ENCODE results near the gene LAMTOR2. TPM values are rescaled to one million over a fixed set of nuclear protein-coding genes. Genes with fewer than 3 reads are reported as not detected.
"Not testable (repeated sequence)": the region's sequence is repeated elsewhere in the genome, so short reads cannot be mapped to it uniquely, and the experiment has no call there.

Gene LAMTOR2
- total RNA-seq, 8 experiments from 2014 or later = 85.2 to 166 (median 102) TPM

GRCh38 chr1:156025876-156026275, 28.7 kb upstream of the LAMTOR2 start:
- Histone ChIP-seq H3K4me3 (no peak overlapping the region), H3K4me1 (replicated peaks in 1 of 2) (peaks cover 0 to 6% of the 10 kb centered on the region in 2 donors), H3K27ac (no peak overlapping the region)
- 10 to 50% (median 25%) methylated on average over 2 to 9 of the region's 9 CpGs; no CpG with 5 or more reads in 2 of the 10 experiments for WGBS, 10 experiments
- ATAC-seq (replicated peaks in 6 of 8) = peak; percentile 66 to 99 (median 90)
- in situ Hi-C loops (cut with MboI; ENCODE audit: low pct_unique_long_range_greater_than_20kb in 2 of 9, low sequenced_read_pairs in 9 of 9, unreplicated experiment in 9 of 9) = no loop called here

GRCh38 chr1:156026588-156026987, 28.0 kb upstream of the LAMTOR2 start:
- no peak overlapping the region for H3K27ac ChIP-seq
- peaks cover 0 to 4% of the 10 kb centered on the region in 2 donors for H3K4me1 ChIP-seq (replicated peaks in 1 of 2)
- H3K4me3 ChIP-seq = no peak overlapping the region
- in situ Hi-C loops (cut with MboI; ENCODE audit: low pct_unique_long_range_greater_than_20kb in 2 of 9, low sequenced_read_pairs in 9 of 9, unreplicated experiment in 9 of 9) = no loop called here
- 61 to 95% (median 80%) methylated on average over 1 to 4 of the region's 4 CpGs; no CpG with 5 or more reads in 3 of the 10 experiments for WGBS, 10 experiments
- ATAC-seq (replicated peaks in 6 of 8) = no peak

DNA sequence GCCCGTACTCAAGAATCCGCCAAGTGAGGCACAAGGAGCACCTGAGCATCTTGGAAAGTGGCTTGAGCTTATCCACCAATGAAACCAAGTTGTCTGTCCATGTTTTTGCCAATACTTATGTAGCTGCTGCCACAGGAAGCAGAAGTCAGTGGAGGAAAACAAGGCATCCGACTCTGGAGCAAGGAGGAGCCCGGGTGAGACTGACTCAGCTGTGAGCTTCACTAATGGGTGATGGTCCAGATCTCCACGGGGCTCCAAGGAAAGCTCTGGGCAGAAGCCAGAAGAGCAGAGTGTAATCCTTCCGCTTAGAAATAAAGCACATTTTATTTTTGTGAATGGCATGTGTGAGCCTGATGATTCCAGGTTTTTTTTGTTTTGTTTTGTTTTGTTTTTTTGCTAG, 21.6 kb upstream of the LAMTOR2 start:
- WGBS, 10 experiments = 0 to 90% (median 71%) methylated on average over 2 to 6 of the region's 6 CpGs; no CpG with 5 or more reads in 2 of the 10 experiments
- ATAC-seq (replicated peaks in 6 of 8) = no peak
- in situ Hi-C loops (cut with MboI; ENCODE audit: low pct_unique_long_range_greater_than_20kb in 2 of 9, low sequenced_read_pairs in 9 of 9, unreplicated experiment in 9 of 9) = no loop called here
- Histone ChIP-seq H3K4me3 (no peak overlapping the region), H3K4me1 (replicated peaks in 1 of 2) (no peaks in the 10 kb centered on the region), H3K27ac (no peak overlapping the region)

DNA sequence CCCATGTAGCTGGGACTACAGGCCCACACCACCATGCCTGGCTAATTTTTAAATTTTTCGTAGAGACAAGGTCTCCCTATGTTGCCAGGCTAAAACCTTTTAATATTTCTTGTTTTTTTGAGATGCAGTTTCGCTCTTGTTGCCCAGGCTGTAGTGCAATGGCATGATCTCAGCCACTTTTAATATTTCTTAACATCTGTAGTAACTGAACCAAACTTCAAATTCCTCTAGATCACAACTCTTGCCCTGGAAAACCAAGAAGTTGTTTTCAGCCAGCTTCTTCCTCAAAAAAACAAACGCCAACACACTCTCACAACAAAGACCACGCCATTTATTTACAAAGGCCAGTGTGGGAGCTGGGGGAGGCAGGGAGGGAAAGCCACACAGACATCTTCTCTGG, 19.6 kb upstream of the LAMTOR2 start:
- WGBS, 10 experiments = 84 to 100% (median 93%) methylated on average over 1 to 4 of the region's 4 CpGs; no CpG with 5 or more reads in 5 of the 10 experiments

GRCh38 chr1:156042828-156043227, 11.8 kb upstream of the LAMTOR2 start:
- no peak for ATAC-seq (replicated peaks in 6 of 8)
- 62 to 100% (median 88%) methylated on average over 1 to 3 of the region's 3 CpGs; no CpG with 5 or more reads in 3 of the 10 experiments for WGBS, 10 experiments
- Histone ChIP-seq H3K4me3 (no peak overlapping the region), H3K4me1 (replicated peaks in 1 of 2) (no peaks in the 10 kb centered on the region), H3K27ac (no peak overlapping the region)
- in situ Hi-C loops (cut with MboI; ENCODE audit: low pct_unique_long_range_greater_than_20kb in 2 of 9, low sequenced_read_pairs in 9 of 9, unreplicated experiment in 9 of 9) = no loop called here

More for the DNA sequence above, 19.6 kb upstream of the LAMTOR2 start:
- in situ Hi-C loops (cut with MboI; ENCODE audit: low pct_unique_long_range_greater_than_20kb in 2 of 9, low sequenced_read_pairs in 9 of 9, unreplicated experiment in 9 of 9); H3K4me3 ChIP-seq; H3K4me1 ChIP-seq (replicated peaks in 1 of 2); ATAC-seq (replicated peaks in 6 of 8); H3K27ac ChIP-seq: not testable (repeated sequence)

DNA sequence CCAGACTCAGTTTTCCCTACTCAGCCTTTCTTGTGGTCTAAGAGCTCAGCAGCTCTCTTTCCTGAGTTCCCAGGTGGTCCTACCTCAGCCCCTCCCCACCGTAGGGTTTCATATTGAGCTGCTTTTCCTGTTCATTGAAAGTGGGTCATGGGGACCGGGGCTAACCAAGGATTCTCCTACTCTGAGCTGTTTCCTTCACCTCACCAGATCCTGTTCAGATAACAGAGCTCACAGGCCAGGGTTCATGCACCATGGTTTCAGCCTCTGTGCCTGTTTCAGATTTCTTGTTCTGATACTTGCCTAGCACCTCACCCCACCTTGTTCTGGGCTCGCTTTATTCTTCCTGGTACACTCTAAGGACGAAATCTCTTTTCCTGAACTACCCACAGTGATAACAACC, 9.5 kb upstream of the LAMTOR2 start:
- H3K4me3 ChIP-seq = no peak overlapping the region
- in situ Hi-C loops (cut with MboI; ENCODE audit: low pct_unique_long_range_greater_than_20kb in 2 of 9, low sequenced_read_pairs in 9 of 9, unreplicated experiment in 9 of 9) = no loop called here
- no peak for ATAC-seq (replicated peaks in 6 of 8)
- H3K4me1 ChIP-seq (replicated peaks in 1 of 2) = no peaks in the 10 kb centered on the region
- H3K27ac ChIP-seq = no peak overlapping the region
- WGBS, 10 experiments = 83 to 100% (median 92%) methylated on average over 1 to 4 of the region's 4 CpGs; no CpG with 5 or more reads in 1 of the 10 experiments

- Histone ChIP-seq H3K4me1 (replicated peaks in 1 of 2) (no peaks in the 10 kb centered on the region), H3K27ac (no peak overlapping the region), H3K4me3 (no peak overlapping the region)
- in situ Hi-C loops (cut with MboI; ENCODE audit: low pct_unique_long_range_greater_than_20kb in 2 of 9, low sequenced_read_pairs in 9 of 9, unreplicated experiment in 9 of 9) = no loop called here
- no peak for ATAC-seq (replicated peaks in 6 of 8)
- 43 to 100% (median 85%) methylated on average over 1 to 3 of the region's 3 CpGs; no CpG with 5 or more reads in 5 of the 10 experiments for WGBS, 10 experiments
These were observed 5.8 kb upstream of the LAMTOR2 start for GRCh38 chr1:156048663-156049258.

DNA sequence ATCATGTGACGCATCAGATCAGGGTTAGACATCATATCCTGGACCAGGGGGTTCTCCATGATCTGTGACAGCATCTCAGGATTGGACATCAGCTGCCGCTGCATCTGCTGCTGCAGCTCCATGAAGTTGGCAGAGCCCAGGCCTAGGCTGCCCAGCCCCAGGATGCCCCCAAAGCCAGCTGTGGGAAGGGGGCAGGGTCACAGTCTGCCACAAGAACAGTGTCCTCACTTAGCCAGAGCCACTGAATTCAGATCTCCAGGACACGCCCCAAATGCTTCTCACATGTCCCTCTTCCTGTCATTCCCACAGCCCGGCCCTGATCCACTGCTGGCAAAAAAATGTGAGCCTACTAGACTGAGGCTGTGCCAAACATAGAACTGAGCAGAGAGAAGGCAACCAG, 4.2 kb upstream of the LAMTOR2 start:
- WGBS, 10 experiments = 60 to 100% (median 96%) methylated on average over 1 to 3 of the region's 4 CpGs; no CpG with 5 or more reads in 2 of the 10 experiments
- ATAC-seq (replicated peaks in 6 of 8) = peak in 1 of 8 experiments; percentile 1
- no peak overlapping the region for H3K27ac ChIP-seq
- H3K4me3 ChIP-seq = no peak overlapping the region
- H3K4me1 ChIP-seq (replicated peaks in 1 of 2) = peaks cover 0 to 2% of the 10 kb centered on the region in 2 donors
- in situ Hi-C loops (cut with MboI; ENCODE audit: low pct_unique_long_range_greater_than_20kb in 2 of 9, low sequenced_read_pairs in 9 of 9, unreplicated experiment in 9 of 9) = no loop called here

GRCh38 chr1:156051011-156051725, 3.4 kb upstream of the LAMTOR2 start:
- in situ Hi-C loops (cut with MboI; ENCODE audit: low pct_unique_long_range_greater_than_20kb in 2 of 9, low sequenced_read_pairs in 9 of 9, unreplicated experiment in 9 of 9) = no loop called here
- Histone ChIP-seq H3K4me1 (replicated peaks in 1 of 2) (peaks cover 3 to 6% of the 10 kb centered on the region in 2 donors), H3K27ac (no peak overlapping the region), H3K4me3 (no peak overlapping the region)
- WGBS, 10 experiments = 80 to 100% (median 90%) methylated on average over 1 to 2 of the region's 7 CpGs; no CpG with 5 or more reads in 7 of the 10 experiments
- ATAC-seq (replicated peaks in 6 of 8) = no peak

- peak overlapping the region; percentile 91 to 95 for H3K27ac ChIP-seq
- peak; percentile 13 to 60 (median 48) for ATAC-seq (replicated peaks in 6 of 8)
- in situ Hi-C loops (cut with MboI; ENCODE audit: low pct_unique_long_range_greater_than_20kb in 2 of 9, low sequenced_read_pairs in 9 of 9, unreplicated experiment in 9 of 9) = no loop called here
- WGBS, 10 experiments = 0 to 10% (median 0%) methylated on average over 1 to 4 of the region's 63 CpGs; no CpG with 5 or more reads in 3 of the 10 experiments
- H3K4me3 ChIP-seq = peak overlapping the region; percentile 79 to 97 (median 96)
- peaks cover 3 to 6% of the 10 kb centered on the region in 2 donors for H3K4me1 ChIP-seq (replicated peaks in 1 of 2)
These were observed 1.5 kb upstream of the LAMTOR2 start for GRCh38 chr1:156052862-156053767.

DNA sequence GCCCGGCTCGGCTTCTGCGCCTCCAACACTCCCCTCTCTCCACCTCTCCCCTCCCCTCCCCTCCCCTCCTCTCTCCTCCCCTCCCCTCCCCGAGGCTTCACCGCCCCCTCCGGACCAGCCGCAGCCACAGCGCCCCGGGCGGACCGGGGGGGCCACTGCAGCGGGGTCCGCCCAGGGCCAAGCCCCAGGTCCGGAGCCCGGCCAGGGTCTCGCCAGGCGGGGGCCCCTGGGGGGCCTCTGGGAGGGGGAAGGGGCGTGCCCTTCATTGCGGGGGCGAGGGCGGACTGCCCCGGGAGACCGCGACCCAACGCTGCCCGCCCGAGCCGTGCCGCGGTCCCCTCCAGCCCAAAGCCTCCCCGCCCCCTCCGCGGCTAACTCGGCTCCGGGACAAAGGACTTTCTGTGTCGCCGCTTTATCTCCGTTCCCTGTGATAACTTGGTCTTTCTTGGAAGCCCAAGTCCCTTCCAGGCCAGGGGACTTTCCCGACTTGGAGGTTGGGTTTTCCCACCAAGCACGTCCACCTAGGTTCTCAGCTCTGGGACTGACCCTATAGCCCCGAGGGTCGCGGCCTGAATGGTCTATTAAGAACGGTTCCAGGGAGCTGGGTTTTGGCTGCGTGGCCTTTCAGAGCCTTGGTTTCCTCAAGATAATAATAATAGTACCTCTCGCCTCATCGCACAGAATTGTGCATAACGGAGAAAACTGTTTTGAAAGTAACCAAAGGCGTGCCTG, 648 bp upstream of the LAMTOR2 start, which contains the start of gene UBQLN4:
TSS of gene UBQLN4 (minus strand) at position 31 of the 732 bp plus-strand sequence. CDS start 97 bp downstream, outside the sequence.
- H3K4me1 ChIP-seq (replicated peaks in 1 of 2) = peaks cover 3 to 6% of the 10 kb centered on the region in 2 donors
- WGBS, 10 experiments = 0 to 4% (median 0%) methylated on average over 1 to 12 of the region's 49 CpGs; no CpG with 5 or more reads in 1 of the 10 experiments
- H3K4me3 ChIP-seq = peak within 1 kb of the TSS; percentile 79 to 97 (median 96)
- H3K27ac ChIP-seq = peak within 1 kb of the TSS; percentile 91 to 95
- in situ Hi-C loops (cut with MboI; ENCODE audit: low pct_unique_long_range_greater_than_20kb in 2 of 9, low sequenced_read_pairs in 9 of 9, unreplicated experiment in 9 of 9) = no loop called here
- peak; percentile 24 to 71 (median 62) for ATAC-seq (replicated peaks in 6 of 8)

Data from motor neuron (in vitro differentiated cells).